ENCODE measurements around the gene TMEM95. TPM values are rescaled to one million over a fixed set of nuclear protein-coding genes. Genes with fewer than 3 reads are reported as not detected.

The TMEM95 gene
- polyA plus RNA-seq, 1 donor from 2014 or later: not detected

GRCh38 chr17:7323731-7324437, 31.1 kb upstream of the TMEM95 start:
- Histone ChIP-seq H3K9ac (ENCODE audit: low read length) (no peak overlapping the region), H3K27ac (ENCODE audit: low read length) (no peak overlapping the region), H3K4me2 (ENCODE audit: low read length) (no peak overlapping the region), H3K27me3 (ENCODE audit: insufficient read depth, low read depth, low read length) (no peaks in the 10 kb centered on the region), H2AFZ (ENCODE audit: low read depth, low read length) (no peak overlapping the region), H3K36me3 (ENCODE audit: insufficient read depth, low read length) (no peaks in the 10 kb centered on the region), H3K9me2 (ENCODE audit: insufficient read depth, low read length) (no peaks in the 10 kb centered on the region), H3K79me2 (replicated peaks; ENCODE audit: insufficient read depth, low read length) (peaks cover 9% of the 10 kb centered on the region), H3K4me3 (ENCODE audit: low read length) (no peak overlapping the region), H3F3A (ENCODE audit: insufficient read depth, low read length, poor library complexity, severe bottlenecking) (no peaks in the 10 kb centered on the region), H3K9me3 (ENCODE audit: low read length) (no peaks in the 10 kb centered on the region), H4K20me1 (ENCODE audit: insufficient read depth) (no peaks in the 10 kb centered on the region)
- TF ChIP-seq RAD21 (conservative IDR thresholded peaks at IDR 0.05): peak; percentile 62
- peak; percentile 80 for TF ChIP-seq SMC3 (conservative IDR thresholded peaks at IDR 0.05; ENCODE audit: poor library complexity)
- TF ChIP-seq MXI1 (conservative IDR thresholded peaks at IDR 0.05; ENCODE audit: poor library complexity, severe bottlenecking): no peak
- TF ChIP-seq EP300 (conservative IDR thresholded peaks at IDR 0.05; ENCODE audit: poor library complexity, severe bottlenecking): no peak
- TF ChIP-seq CTCF (IDR thresholded peaks at IDR 0.05; ENCODE audit: poor library complexity, severe bottlenecking): peak; percentile 75

- Histone ChIP-seq H3F3A (ENCODE audit: insufficient read depth, low read length, poor library complexity, severe bottlenecking) (no peaks in the 10 kb centered on the region), H3K4me2 (ENCODE audit: low read length) (no peak overlapping the region), H3K36me3 (ENCODE audit: insufficient read depth, low read length) (no peaks in the 10 kb centered on the region), H3K9me3 (ENCODE audit: low read length) (no peaks in the 10 kb centered on the region), H4K20me1 (ENCODE audit: insufficient read depth) (no peaks in the 10 kb centered on the region), H3K9me2 (ENCODE audit: insufficient read depth, low read length) (no peaks in the 10 kb centered on the region), H3K27me3 (ENCODE audit: insufficient read depth, low read depth, low read length) (no peaks in the 10 kb centered on the region), H2AFZ (ENCODE audit: low read depth, low read length) (no peak overlapping the region), H3K9ac (ENCODE audit: low read length) (no peak overlapping the region), H3K4me3 (ENCODE audit: low read length) (no peak overlapping the region), H3K79me2 (replicated peaks; ENCODE audit: insufficient read depth, low read length) (peaks cover 9% of the 10 kb centered on the region), H3K27ac (ENCODE audit: low read length) (no peak overlapping the region)
- TF ChIP-seq REST (IDR thresholded peaks at IDR 0.05; ENCODE audit: borderline replicate concordance) (no peak), RAD21 (conservative IDR thresholded peaks at IDR 0.05) (no peak), CTCF (IDR thresholded peaks at IDR 0.05; ENCODE audit: poor library complexity, severe bottlenecking) (peak; percentile 8), POLR2AphosphoS5 (IDR thresholded peaks at IDR 0.05) (no peak), MXI1 (conservative IDR thresholded peaks at IDR 0.05; ENCODE audit: poor library complexity, severe bottlenecking) (no peak), SMC3 (conservative IDR thresholded peaks at IDR 0.05; ENCODE audit: poor library complexity) (peak; percentile 33), TAF1 (IDR thresholded peaks at IDR 0.05; ENCODE audit: low read depth) (no peak), EZH2 (IDR thresholded peaks at IDR 0.05; ENCODE audit: borderline replicate concordance, insufficient read depth, low read length, poor library complexity, severe bottlenecking) (no peak), EP300 (conservative IDR thresholded peaks at IDR 0.05; ENCODE audit: poor library complexity, severe bottlenecking) (no peak)
These were observed 30.5 kb upstream of the TMEM95 start for GRCh38 chr17:7324438-7324779.

Data from neural cell (in vitro differentiated cells).